SK-N-SH (cell line): ENCODE measurements around the gene TEKT5. TPM values are rescaled to one million over a fixed set of nuclear protein-coding genes. Genes with fewer than 3 reads are reported as not detected.

ENCODE experiments used
- CTCF ChIA-PET: fragments of 300-600, 350-600 bp; formaldehyde crosslinking; extraction: SDS; loops from one replicate; lab custom pipeline; 2021; lab: Yijun Ruan, JAX
- POLR2A ChIA-PET: fragments of 350-600 bp; sonication (Branson Sonifier 250); formaldehyde crosslinking; extraction: SDS; loops from one replicate; lab custom pipeline; 2020; ENCODE audit warnings: antibody characterized with exemption, inconsistent platforms; lab: Yijun Ruan, JAX
- DNase-seq: peaks from one replicate; pipeline ENCODE4 v3.0.0; 2012
- H2AFZ ChIP-seq: fragments of 200-600 bp; sonication (generic); 2 replicates; pipeline ENCODE4 v1.8.1; 2016; ENCODE audit warnings: antibody characterized with exemption, mild to moderate bottlenecking, low read depth
- H3F3A ChIP-seq: fragments of 200-600 bp; sonication (generic); replicated peaks from 2 replicates; pipeline ENCODE3; 2016; ENCODE audit warnings: antibody characterized with exemption, mild to moderate bottlenecking; ENCODE audit not compliant: insufficient read depth
- H3K27ac ChIP-seq, 2 experiments: fragments of 200-500 bp in 1 of 2; fragments of 200-600 bp in 1 of 2; sonication (Bioruptor generic) in 1 of 2; sonication (generic), shearing (Covaris generic) in 1 of 2; 2 replicates each; pipeline versions ENCODE4 v1.5.1 to v1.6.1; 2014 to 2016; ENCODE audit warnings: low read depth in 2 of 2, inconsistent platforms in 1 of 2, low read length in 1 of 2, mild to moderate bottlenecking in 1 of 2, mixed read lengths in 1 of 2
- H3K27me3 ChIP-seq: fragments of 200-600 bp; sonication (generic), shearing (Covaris generic); 2 replicates; pipeline ENCODE4 v1.6.1; 2016; ENCODE audit warnings: mixed run types; ENCODE audit not compliant: insufficient read depth
- H3K36me3 ChIP-seq, 2 experiments: fragments of 200-500 bp in 1 of 2; fragments of 200-600 bp in 1 of 2; sonication (Bioruptor generic) in 1 of 2; sonication (generic) in 1 of 2; replicated peaks in 1 of 2; 2 replicates each; pipeline versions ENCODE3 to v1.5.1; 2014 to 2016; ENCODE audit warnings: low read length in 1 of 2, mild to moderate bottlenecking in 1 of 2; ENCODE audit not compliant: insufficient read depth in 2 of 2, control insufficient read depth in 1 of 2
- H3K4me1 ChIP-seq, 2 experiments: fragments of 200-500 bp in 1 of 2; fragments of 200-600 bp in 1 of 2; sonication (Bioruptor generic) in 1 of 2; sonication (generic), shearing (Covaris generic) in 1 of 2; 2 replicates each; pipeline versions ENCODE4 v1.5.1 to v1.6.1; 2014 to 2016; ENCODE audit warnings: low read depth in 1 of 2, low read length in 1 of 2, mixed run types in 1 of 2; ENCODE audit not compliant: insufficient read depth in 2 of 2, control insufficient read depth in 1 of 2
- H3K4me2 ChIP-seq: fragments of 200-600 bp; sonication (generic), shearing (Covaris generic); 2 replicates; pipeline ENCODE4 v1.6.1; 2017; ENCODE audit warnings: mixed run types
- H3K4me3 ChIP-seq, 2 experiments: fragments of 200-500 bp in 1 of 2; fragments of 200-600 bp in 1 of 2; sonication (Bioruptor generic) in 1 of 2; sonication (generic), shearing (Covaris generic) in 1 of 2; 2 replicates each; pipeline versions ENCODE4 v1.5.1 to v1.8.1; 2014 to 2016; ENCODE audit warnings: low read depth in 2 of 2, inconsistent platforms in 1 of 2, low read length in 1 of 2, mild to moderate bottlenecking in 1 of 2, mixed read lengths in 1 of 2, moderate library complexity in 1 of 2
- H3K79me2 ChIP-seq: fragments of 200-600 bp; sonication (generic); 2 replicates; pipeline ENCODE4 v1.8.1; 2017; ENCODE audit warnings: mild to moderate bottlenecking; ENCODE audit not compliant: insufficient read depth
- H3K9ac ChIP-seq: fragments of 200-600 bp; sonication (generic); 2 replicates; pipeline ENCODE4 v1.6.1; 2017; ENCODE audit warnings: mixed run types
- H3K9me2 ChIP-seq: fragments of 200-600 bp; sonication (generic); 2 replicates; pipeline ENCODE4 v1.6.1; 2017; ENCODE audit warnings: mixed run types
- H3K9me3 ChIP-seq: fragments of 200-600 bp; sonication (generic); 2 replicates; pipeline ENCODE4 v1.6.1; 2017; ENCODE audit warnings: mixed run types, mild to moderate bottlenecking, moderate library complexity
- H4K20me1 ChIP-seq: fragments of 200-600 bp; sonication (generic); 2 replicates; pipeline ENCODE4 v1.6.1; 2017; ENCODE audit warnings: mild to moderate bottlenecking, mixed run types; ENCODE audit not compliant: insufficient read depth
- CHD2 ChIP-seq: fragments of 150-350 bp; IDR thresholded peaks from 2 replicates; pipeline ENCODE4 v1.6.1; 2018; ENCODE audit warnings: low read length; ENCODE audit not compliant: partially characterized antibody
- EZH2phosphoT487 ChIP-seq: fragments of 200-600 bp; sonication (generic); IDR thresholded peaks from 2 replicates; pipeline ENCODE4 v1.6.1; 2017; ENCODE audit warnings: low read depth, mixed run types, mild to moderate bottlenecking, antibody characterized with exemption, moderate library complexity, borderline replicate concordance
- FOXJ3 ChIP-seq: sonication (generic); formaldehyde crosslinking; IDR thresholded peaks from 2 replicates; pipeline ENCODE4 v1.5.1; 2020; ENCODE audit warnings: mild to moderate bottlenecking, missing genetic modification reagents
- FOXM1 ChIP-seq: IDR thresholded peaks from 2 replicates; pipeline ENCODE4 v1.4.0; 2012; ENCODE audit warnings: low read depth, mild to moderate bottlenecking
- GABPA ChIP-seq: IDR thresholded peaks from 2 replicates; pipeline ENCODE4 v1.4.0; 2012; ENCODE audit warnings: low read depth, mild to moderate bottlenecking
- GATA2 ChIP-seq: sonication (generic); formaldehyde crosslinking; IDR thresholded peaks from 2 replicates; pipeline ENCODE4 v1.5.0; 2020; ENCODE audit warnings: mild to moderate bottlenecking, missing genetic modification reagents
- MXI1 ChIP-seq: IDR thresholded peaks from 2 replicates; pipeline ENCODE4 v1.6.1; 2012; ENCODE audit warnings: mild to moderate bottlenecking, low read depth, low read length, improper control_type of control experiment
- NFIC ChIP-seq: IDR thresholded peaks from 2 replicates; pipeline ENCODE4 v1.4.0; 2012; ENCODE audit warnings: borderline replicate concordance
- RFX5 ChIP-seq: IDR thresholded peaks from 2 replicates; pipeline ENCODE4 v1.6.1; 2012; ENCODE audit warnings: mild to moderate bottlenecking, improper control_type of control experiment, low read length
- RXRA ChIP-seq: IDR thresholded peaks from 2 replicates; pipeline ENCODE4 v1.4.0; 2012; ENCODE audit warnings: low read depth, mild to moderate bottlenecking, borderline replicate concordance
- TAF1 ChIP-seq: IDR thresholded peaks from 2 replicates; pipeline ENCODE4 v1.6.1; 2012; ENCODE audit warnings: low read depth, mild to moderate bottlenecking, low read length, moderate library complexity, borderline replicate concordance
- TCF12 ChIP-seq: IDR thresholded peaks from 2 replicates; pipeline ENCODE4 v1.4.0; 2012
- USF2 ChIP-seq: fragments of 150-350 bp; IDR thresholded peaks from 2 replicates; pipeline ENCODE4 v1.6.1; 2017; ENCODE audit warnings: antibody characterized with exemption, low read length, low read depth, borderline replicate concordance
- YY1 ChIP-seq: IDR thresholded peaks from 2 replicates; pipeline ENCODE4 v1.4.0; 2012; ENCODE audit warnings: low read depth, mild to moderate bottlenecking
- WGBS: methylation state at CpG from one replicate; pipeline ENCODE4 v1.1.6; 2017; ENCODE audit warnings: low lambda C conversion rate; 5-methylcytosine and 5-hydroxymethylcytosine counted together
- polyA plus RNA-seq, 3 experiments: library from polyadenylated mRNA; depleted of rRNA; stranded (reverse); fragments of >200 nt; gene quantifications; 2 replicates each; pipeline ENCODE4 v1.2.3, GENCODE V29; 2012
- TF ChIP-seq, protein P1 (sequence below): IDR thresholded peaks from 2 replicates; pipeline ENCODE4 v1.6.1; 2012; ENCODE audit warnings: mild to moderate bottlenecking, low read depth, low read length, moderate library complexity
- TF ChIP-seq, protein P2 (sequence below): IDR thresholded peaks from 2 replicates; pipeline ENCODE4 v1.4.0; 2012; ENCODE audit warnings: low read depth

The TEKT5 gene
- polyA plus RNA-seq, 1 of the 3 experiments (the other 2 are of a cell fraction): not detected

DNA sequence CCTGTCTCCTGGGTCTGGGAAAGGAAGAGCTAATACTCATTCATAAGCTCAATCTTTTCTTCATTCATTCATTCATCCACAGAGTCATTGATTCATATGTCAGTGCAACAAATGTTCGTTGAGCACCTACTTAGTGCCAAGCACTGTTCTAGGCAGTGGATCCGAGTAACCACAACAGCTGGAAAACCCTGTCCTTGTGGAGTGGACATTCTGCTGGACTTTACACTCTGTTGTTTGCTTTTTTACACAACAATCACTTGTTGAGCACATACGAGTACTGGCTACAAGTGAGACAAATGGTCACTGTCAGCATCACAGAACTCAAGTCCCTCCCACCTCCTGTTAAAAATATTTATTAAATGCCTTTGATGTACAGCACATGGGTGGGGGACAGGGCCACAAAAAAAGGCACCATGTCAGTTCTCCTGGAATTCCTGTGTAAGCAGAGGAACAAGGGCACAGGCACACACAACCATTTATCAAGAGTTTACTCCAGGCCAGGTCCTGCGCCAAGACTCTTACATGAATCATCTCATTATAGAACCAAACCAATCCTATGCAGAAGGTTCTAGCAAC is 46.9 kb downstream of the TEKT5 start:
- H2AFZ ChIP-seq: no peak overlapping the region
- ChIA-PET CTCF (no interaction called here), POLR2A (no interaction called here)

DNA sequence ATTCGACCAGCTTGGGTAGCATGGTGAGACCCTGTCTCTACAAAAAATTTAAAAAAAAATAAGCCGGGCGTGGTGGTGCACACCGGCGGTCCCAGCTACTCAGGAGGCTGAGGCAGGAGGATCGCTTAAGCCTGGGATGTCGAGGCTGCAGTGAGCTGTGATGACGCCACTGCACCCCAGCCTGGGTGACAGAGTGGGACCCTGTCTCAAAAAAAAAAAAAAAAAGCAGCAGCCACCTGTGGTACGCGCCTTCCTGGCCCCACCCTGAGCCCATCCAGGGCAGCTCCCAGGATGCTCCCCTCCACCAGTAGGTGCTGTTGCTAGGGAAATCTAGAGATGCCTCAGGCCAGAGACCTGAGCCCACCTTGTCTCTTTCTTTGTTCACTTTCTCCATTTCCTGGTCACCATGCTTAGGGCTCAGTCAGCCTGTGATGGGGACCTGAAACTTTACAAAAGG is 47.4 kb downstream of the TEKT5 start:
- Histone ChIP-seq H3K36me3 (no peaks in the 10 kb centered on the region), H3K9ac (no peak overlapping the region), H3K27ac (no peak overlapping the region), H3K27me3 (no peaks in the 10 kb centered on the region), H3F3A (no peaks in the 10 kb centered on the region), H3K9me2 (no peaks in the 10 kb centered on the region), H3K4me2 (no peak overlapping the region), H3K4me1 (no peaks in the 10 kb centered on the region), H3K9me3 (no peaks in the 10 kb centered on the region), H3K79me2 (no peaks in the 10 kb centered on the region), H3K4me3 (no peak overlapping the region), H2AFZ (no peak overlapping the region), H4K20me1 (no peaks in the 10 kb centered on the region)
- WGBS: 80% methylated on average over 5 of the region's 10 CpGs
- ChIA-PET POLR2A (no interaction called here), CTCF (interaction anchor here (1.3 kb wide), 1 partner anchor 30 kb away, joined by 3 read pairs; no protein-coding TSS in a partner anchor)
- no peak for TF ChIP-seq RFX5
- TF ChIP-seq GATA2: no peak
- TF ChIP-seq, protein P1, sequence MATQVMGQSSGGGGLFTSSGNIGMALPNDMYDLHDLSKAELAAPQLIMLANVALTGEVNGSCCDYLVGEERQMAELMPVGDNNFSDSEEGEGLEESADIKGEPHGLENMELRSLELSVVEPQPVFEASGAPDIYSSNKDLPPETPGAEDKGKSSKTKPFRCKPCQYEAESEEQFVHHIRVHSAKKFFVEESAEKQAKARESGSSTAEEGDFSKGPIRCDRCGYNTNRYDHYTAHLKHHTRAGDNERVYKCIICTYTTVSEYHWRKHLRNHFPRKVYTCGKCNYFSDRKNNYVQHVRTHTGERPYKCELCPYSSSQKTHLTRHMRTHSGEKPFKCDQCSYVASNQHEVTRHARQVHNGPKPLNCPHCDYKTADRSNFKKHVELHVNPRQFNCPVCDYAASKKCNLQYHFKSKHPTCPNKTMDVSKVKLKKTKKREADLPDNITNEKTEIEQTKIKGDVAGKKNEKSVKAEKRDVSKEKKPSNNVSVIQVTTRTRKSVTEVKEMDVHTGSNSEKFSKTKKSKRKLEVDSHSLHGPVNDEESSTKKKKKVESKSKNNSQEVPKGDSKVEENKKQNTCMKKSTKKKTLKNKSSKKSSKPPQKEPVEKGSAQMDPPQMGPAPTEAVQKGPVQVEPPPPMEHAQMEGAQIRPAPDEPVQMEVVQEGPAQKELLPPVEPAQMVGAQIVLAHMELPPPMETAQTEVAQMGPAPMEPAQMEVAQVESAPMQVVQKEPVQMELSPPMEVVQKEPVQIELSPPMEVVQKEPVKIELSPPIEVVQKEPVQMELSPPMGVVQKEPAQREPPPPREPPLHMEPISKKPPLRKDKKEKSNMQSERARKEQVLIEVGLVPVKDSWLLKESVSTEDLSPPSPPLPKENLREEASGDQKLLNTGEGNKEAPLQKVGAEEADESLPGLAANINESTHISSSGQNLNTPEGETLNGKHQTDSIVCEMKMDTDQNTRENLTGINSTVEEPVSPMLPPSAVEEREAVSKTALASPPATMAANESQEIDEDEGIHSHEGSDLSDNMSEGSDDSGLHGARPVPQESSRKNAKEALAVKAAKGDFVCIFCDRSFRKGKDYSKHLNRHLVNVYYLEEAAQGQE: no peak
- TF ChIP-seq USF2: no peak
- no peak for TF ChIP-seq RXRA
- no peak for TF ChIP-seq NFIC
- TF ChIP-seq FOXJ3 (CRISPR knock-in tag): no peak
- no peak for TF ChIP-seq TCF12
- DNase-seq: no peak

More for the DNA sequence above, 46.9 kb downstream of the TEKT5 start:
- Histone ChIP-seq H3K9me2 (no peaks in the 10 kb centered on the region), H3K4me1 (peaks cover 0 to under 1% of the 10 kb centered on the region in 2 experiments; a peak in 1 of 4 replicates), H3F3A (no peaks in the 10 kb centered on the region), H3K27ac (no peak overlapping the region), H3K4me3 (no peak overlapping the region), H4K20me1 (no peaks in the 10 kb centered on the region), H3K36me3 (no peaks in the 10 kb centered on the region), H3K4me2 (no peak overlapping the region), H3K9ac (no peak overlapping the region), H3K9me3 (no peaks in the 10 kb centered on the region), H3K79me2 (no peaks in the 10 kb centered on the region), H3K27me3 (no peaks in the 10 kb centered on the region)
- no peak for DNase-seq
- TF ChIP-seq MXI1: no peak
- TF ChIP-seq TAF1: no peak
- TF ChIP-seq GABPA: no peak
- TF ChIP-seq, protein P2, sequence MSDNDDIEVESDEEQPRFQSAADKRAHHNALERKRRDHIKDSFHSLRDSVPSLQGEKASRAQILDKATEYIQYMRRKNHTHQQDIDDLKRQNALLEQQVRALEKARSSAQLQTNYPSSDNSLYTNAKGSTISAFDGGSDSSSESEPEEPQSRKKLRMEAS: no peak
- no peak for TF ChIP-seq EZH2phosphoT487
- TF ChIP-seq FOXM1: no peak
- no peak for TF ChIP-seq FOXJ3 (CRISPR knock-in tag)
- TF ChIP-seq CHD2: no peak
- TF ChIP-seq YY1: no peak
- WGBS: 64% methylated on average over 4 of the region's 4 CpGs
